A549 (cell line): ENCODE measurements around the gene EYA2. TPM values are rescaled to one million over a fixed set of nuclear protein-coding genes. Genes with fewer than 3 reads are reported as not detected.

Experiments used
- ATAC-seq, 2 experiments: fragments of 200-7000 bp in 1 of 2; fragments of >200 bp in 1 of 2; cut with Nextera tagmentation in 1 of 2; cut with Tn5 transposase in 1 of 2; 3 replicates each; pipeline versions ENCODE4 v1.8.0 to v1.9.1; 2018 to 2020; ENCODE audit warnings: mild to moderate bottlenecking in 1 of 2, moderate library complexity in 1 of 2
- CTCF ChIA-PET: fragments of 300-600 bp; sonication (Branson Sonifier 250); formaldehyde crosslinking; extraction: SDS; loops from one replicate; lab custom pipeline; 2021; ENCODE audit warnings: antibody characterized with exemption, inconsistent platforms; lab: Yijun Ruan, JAX
- POLR2A ChIA-PET: fragments of 350-600 bp; formaldehyde crosslinking; extraction: SDS; loops from one replicate; lab custom pipeline; 2021; ENCODE audit warnings: antibody characterized with exemption, inconsistent platforms; lab: Yijun Ruan, JAX
- DNase-seq, 2 experiments: peaks; one replicate each; pipeline versions ENCODE4 v3.0.0 to v3.0.0-alpha.2; 2011 to 2016; ENCODE audit warnings: low read depth in 1 of 2, low spot score in 1 of 2
- FAIRE-seq: peaks from 2 replicates; lab custom pipeline; 2011; peaks lifted over from hg19 to GRCh38; lab: Jason Lieb, UNC
- H3K27ac ChIP-seq, 2 experiments: fragments of >200 bp; sonication (Bioruptor Twin); formaldehyde crosslinking; 3 replicates each; pipeline ENCODE4 v1.5.1; 2016 to 2017
- H3K4me1 ChIP-seq: fragments of >200 bp; sonication (Bioruptor Twin); formaldehyde crosslinking; 3 replicates; pipeline ENCODE4 v1.6.1; 2016
- H3K4me2 ChIP-seq: fragments of >200 bp; sonication (Bioruptor Twin); formaldehyde crosslinking; 3 replicates; pipeline ENCODE4 v1.6.1; 2016
- H3K4me3 ChIP-seq: fragments of >200 bp; sonication (Bioruptor Twin); formaldehyde crosslinking; 3 replicates; pipeline ENCODE4 v1.5.1; 2016
- H3K9me3 ChIP-seq: fragments of >200 bp; sonication (Bioruptor Twin); formaldehyde crosslinking; 3 replicates; pipeline ENCODE4 v1.6.1; 2016
- BHLHE40 ChIP-seq: IDR thresholded peaks from 2 replicates; pipeline ENCODE4 v1.6.1; 2012; ENCODE audit warnings: low read depth, low read length, inconsistent platforms
- CBX2 ChIP-seq: fragments of 200-600 bp; sonication (generic); IDR thresholded peaks from 2 replicates; pipeline ENCODE4 v1.6.1; 2016; ENCODE audit warnings: low read depth, mild to moderate bottlenecking, borderline replicate concordance
- EHF ChIP-seq: fragments of 250-450 bp; sonication (Bioruptor Pico); IDR thresholded peaks from 2 replicates; pipeline ENCODE4 v1.5.0; 2020; ENCODE audit warnings: mild to moderate bottlenecking
- EHMT2 ChIP-seq: fragments of 200-600 bp; sonication (generic); IDR thresholded peaks from 2 replicates; pipeline ENCODE4 v1.6.1; 2016; ENCODE audit warnings: antibody characterized with exemption, low read depth, mild to moderate bottlenecking, moderate library complexity
- EP300 ChIP-seq, 2 experiments: fragments of >200 bp; sonication (Bioruptor Twin); formaldehyde crosslinking; IDR thresholded peaks; 2 replicates in 1 of 2; 3 replicates in 1 of 2; pipeline ENCODE4 v1.6.1; 2016 to 2017
- ESRRA ChIP-seq: fragments of 150-350 bp; IDR thresholded peaks from 2 replicates; pipeline ENCODE4 v1.6.1; 2014; ENCODE audit warnings: mild to moderate bottlenecking, low read length, borderline replicate concordance
- FOSB ChIP-seq: fragments of 250-450 bp; sonication (Bioruptor Pico); IDR thresholded peaks from 2 replicates; pipeline ENCODE4 v1.5.0; 2020; ENCODE audit warnings: mild to moderate bottlenecking, moderate library complexity
- FOSL2 ChIP-seq, 2 experiments: fragments of 450-650 bp in 1 of 2; fragments of >200 bp in 1 of 2; sonication (Bioruptor Twin) in 1 of 2; formaldehyde crosslinking; IDR thresholded peaks; 2 replicates each; pipeline versions ENCODE4 v1.5.0 to v1.6.1; 2016 to 2020; ENCODE audit warnings: mild to moderate bottlenecking in 1 of 2, moderate library complexity in 1 of 2
- HOXA7 ChIP-seq: fragments of 250-450 bp; sonication (Bioruptor Pico); IDR thresholded peaks from 2 replicates; pipeline ENCODE4 v1.5.0; 2020; ENCODE audit warnings: mild to moderate bottlenecking, moderate library complexity
- JUN ChIP-seq, 2 experiments: fragments of >200 bp; sonication (Bioruptor Twin); formaldehyde crosslinking; IDR thresholded peaks; 2 replicates in 1 of 2; 3 replicates in 1 of 2; pipeline ENCODE4 v1.6.1; 2016 to 2017
- MAFK ChIP-seq: fragments of 450-650 bp; IDR thresholded peaks from 2 replicates; pipeline ENCODE4 v1.6.1; 2014; ENCODE audit not compliant: partially characterized antibody
- MYC ChIP-seq: IDR thresholded peaks from 2 replicates; pipeline ENCODE4 v1.6.1; 2012; ENCODE audit warnings: mild to moderate bottlenecking, inconsistent platforms, low read length, improper control_type of control experiment, borderline replicate concordance
- POLR2A ChIP-seq: IDR thresholded peaks from 2 replicates; pipeline ENCODE4 v1.6.1; 2012; ENCODE audit warnings: mild to moderate bottlenecking, low read length
- RAD21 ChIP-seq, 2 experiments: fragments of >200 bp in 1 of 2; sonication (Bioruptor Twin) in 1 of 2; formaldehyde crosslinking in 1 of 2; IDR thresholded peaks in 1 of 2; conservative IDR thresholded peaks in 1 of 2; 2 replicates in 1 of 2; 3 replicates in 1 of 2; pipeline ENCODE4 v1.6.1; 2012 to 2018; ENCODE audit warnings: inconsistent platforms in 1 of 2
- SREBF2 ChIP-seq: fragments of 450-650 bp; IDR thresholded peaks from 2 replicates; pipeline ENCODE4 v1.6.1; 2014; ENCODE audit warnings: mild to moderate bottlenecking, moderate library complexity
- ZFP36 ChIP-seq: fragments of 450-650 bp; IDR thresholded peaks from 2 replicates; pipeline ENCODE4 v1.6.1; 2014; ENCODE audit warnings: borderline replicate concordance; ENCODE audit not compliant: partially characterized antibody
- WGBS: methylation state at CpG from one replicate; pipeline ENCODE4 v1.1.6; 2017; ENCODE audit errors: missing lambda C conversion rate; 5-methylcytosine and 5-hydroxymethylcytosine counted together
- polyA plus RNA-seq, 4 experiments: library from polyadenylated mRNA; depleted of rRNA in 3 of 4; stranded (reverse); fragments of >200 nt; fragmentation: RNase III in 1 of 4; extraction: RNeasy Plus Mini Kit Qiagen cat#74134 plus additional on column Dnase treatment in 1 of 4; gene quantifications; 2 replicates in 3 of 4; 3 replicates in 1 of 4; pipeline ENCODE4 v1.2.3, GENCODE V29; 2011 to 2017
- TF ChIP-seq, protein P1 (sequence below): IDR thresholded peaks from 2 replicates; pipeline ENCODE4 v1.6.1; 2012; ENCODE audit warnings: low read depth, borderline replicate concordance
- TF ChIP-seq, protein P2 (sequence below): fragments of 200-600 bp; sonication (generic); IDR thresholded peaks from 2 replicates; pipeline ENCODE4 v1.6.1; 2016; ENCODE audit warnings: antibody characterized with exemption, mild to moderate bottlenecking, moderate library complexity
- TF ChIP-seq, protein P3 (sequence below): fragments of 150-350 bp; IDR thresholded peaks from 2 replicates; pipeline ENCODE4 v1.6.1; 2014; ENCODE audit warnings: low read depth, mild to moderate bottlenecking, low read length
- TF ChIP-seq, protein P4 (sequence below): fragments of >200 bp; sonication (Bioruptor Twin); formaldehyde crosslinking; IDR thresholded peaks from 3 replicates; pipeline ENCODE4 v1.6.1; 2016

EYA2 gene
- polyA plus RNA-seq, 2 of the 4 experiments (the other 2 are of a cell fraction), result 4.5 to 4.6 TPM

DNA sequence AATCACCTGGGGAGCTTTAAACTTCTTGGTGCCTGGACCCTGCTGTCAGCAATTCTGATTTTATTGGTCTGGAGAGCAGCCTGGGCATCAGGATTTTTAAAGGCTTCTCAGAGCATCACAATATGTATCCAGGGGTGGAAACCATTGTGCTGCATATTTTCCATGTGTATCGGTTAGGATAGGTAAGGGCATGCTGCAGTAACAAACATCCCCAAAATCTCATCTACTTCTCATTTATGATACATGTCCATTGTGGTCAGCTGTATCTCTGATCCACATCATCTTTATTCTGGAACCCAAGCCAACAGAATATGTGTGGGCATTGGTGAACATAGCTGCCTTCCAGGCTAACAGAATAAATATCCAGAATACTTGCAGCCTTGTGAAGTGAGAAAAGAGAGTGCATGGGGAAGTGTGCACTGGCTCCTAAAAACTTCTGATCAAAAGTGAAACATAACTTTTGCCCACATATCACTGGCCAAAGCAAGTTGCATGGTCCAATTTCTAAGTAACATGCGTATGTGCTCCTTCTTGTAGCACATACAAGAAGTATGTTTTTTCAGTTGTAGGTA is 246.8 kb downstream of the EYA2 start:
- CTCF ChIA-PET, result interaction anchor here (1.0 to 1.3 kb wide), 3 partner anchors 35 to 386 kb away, joined by 3 read pairs; no protein-coding TSS in a partner anchor
- WGBS, result 96% methylated on average over 2 of the region's 2 CpGs
- FAIRE-seq, result no peak
- peak overlapping the region in 1 of 2 experiments; percentile 46; a peak in 1 of 6 replicates for H3K27ac ChIP-seq
- POLR2A ChIA-PET, result no interaction called here
- no peak overlapping the region for H3K4me3 ChIP-seq
- H3K9me3 ChIP-seq, result peaks cover 8% of the 10 kb centered on the region; the same call in 2 of the 3 replicates
- TF ChIP-seq MYC (no peak), JUN (IDR thresholded peaks at IDR 0.05) (no peak), FOSL2 (IDR thresholded peaks at IDR 0.05) (no peak), FOSL2 (CRISPR knock-in tag; IDR thresholded peaks at IDR 0.05) (no peak), SREBF2 (no peak), EHF (CRISPR knock-in tag) (no peak), ZFP36 (no peak), RAD21 (conservative IDR thresholded peaks at IDR 0.05 in 1 of 2, IDR thresholded peaks at IDR 0.05 in 1 of 2) (no peak), POLR2A (no peak), CBX2 (no peak), FOSB (CRISPR knock-in tag) (no peak), ESRRA (no peak), EP300 (IDR thresholded peaks at IDR 0.05) (no peak), HOXA7 (CRISPR knock-in tag) (no peak), EHMT2 (no peak), BHLHE40 (no peak), MAFK (no peak)
- TF ChIP-seq, protein P1, sequence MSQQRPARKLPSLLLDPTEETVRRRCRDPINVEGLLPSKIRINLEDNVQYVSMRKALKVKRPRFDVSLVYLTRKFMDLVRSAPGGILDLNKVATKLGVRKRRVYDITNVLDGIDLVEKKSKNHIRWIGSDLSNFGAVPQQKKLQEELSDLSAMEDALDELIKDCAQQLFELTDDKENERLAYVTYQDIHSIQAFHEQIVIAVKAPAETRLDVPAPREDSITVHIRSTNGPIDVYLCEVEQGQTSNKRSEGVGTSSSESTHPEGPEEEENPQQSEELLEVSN, result no peak
- TF ChIP-seq, protein P2, sequence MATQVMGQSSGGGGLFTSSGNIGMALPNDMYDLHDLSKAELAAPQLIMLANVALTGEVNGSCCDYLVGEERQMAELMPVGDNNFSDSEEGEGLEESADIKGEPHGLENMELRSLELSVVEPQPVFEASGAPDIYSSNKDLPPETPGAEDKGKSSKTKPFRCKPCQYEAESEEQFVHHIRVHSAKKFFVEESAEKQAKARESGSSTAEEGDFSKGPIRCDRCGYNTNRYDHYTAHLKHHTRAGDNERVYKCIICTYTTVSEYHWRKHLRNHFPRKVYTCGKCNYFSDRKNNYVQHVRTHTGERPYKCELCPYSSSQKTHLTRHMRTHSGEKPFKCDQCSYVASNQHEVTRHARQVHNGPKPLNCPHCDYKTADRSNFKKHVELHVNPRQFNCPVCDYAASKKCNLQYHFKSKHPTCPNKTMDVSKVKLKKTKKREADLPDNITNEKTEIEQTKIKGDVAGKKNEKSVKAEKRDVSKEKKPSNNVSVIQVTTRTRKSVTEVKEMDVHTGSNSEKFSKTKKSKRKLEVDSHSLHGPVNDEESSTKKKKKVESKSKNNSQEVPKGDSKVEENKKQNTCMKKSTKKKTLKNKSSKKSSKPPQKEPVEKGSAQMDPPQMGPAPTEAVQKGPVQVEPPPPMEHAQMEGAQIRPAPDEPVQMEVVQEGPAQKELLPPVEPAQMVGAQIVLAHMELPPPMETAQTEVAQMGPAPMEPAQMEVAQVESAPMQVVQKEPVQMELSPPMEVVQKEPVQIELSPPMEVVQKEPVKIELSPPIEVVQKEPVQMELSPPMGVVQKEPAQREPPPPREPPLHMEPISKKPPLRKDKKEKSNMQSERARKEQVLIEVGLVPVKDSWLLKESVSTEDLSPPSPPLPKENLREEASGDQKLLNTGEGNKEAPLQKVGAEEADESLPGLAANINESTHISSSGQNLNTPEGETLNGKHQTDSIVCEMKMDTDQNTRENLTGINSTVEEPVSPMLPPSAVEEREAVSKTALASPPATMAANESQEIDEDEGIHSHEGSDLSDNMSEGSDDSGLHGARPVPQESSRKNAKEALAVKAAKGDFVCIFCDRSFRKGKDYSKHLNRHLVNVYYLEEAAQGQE, result no peak
- TF ChIP-seq, protein P3, sequence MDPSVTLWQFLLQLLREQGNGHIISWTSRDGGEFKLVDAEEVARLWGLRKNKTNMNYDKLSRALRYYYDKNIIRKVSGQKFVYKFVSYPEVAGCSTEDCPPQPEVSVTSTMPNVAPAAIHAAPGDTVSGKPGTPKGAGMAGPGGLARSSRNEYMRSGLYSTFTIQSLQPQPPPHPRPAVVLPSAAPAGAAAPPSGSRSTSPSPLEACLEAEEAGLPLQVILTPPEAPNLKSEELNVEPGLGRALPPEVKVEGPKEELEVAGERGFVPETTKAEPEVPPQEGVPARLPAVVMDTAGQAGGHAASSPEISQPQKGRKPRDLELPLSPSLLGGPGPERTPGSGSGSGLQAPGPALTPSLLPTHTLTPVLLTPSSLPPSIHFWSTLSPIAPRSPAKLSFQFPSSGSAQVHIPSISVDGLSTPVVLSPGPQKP, result no peak
- TF ChIP-seq, protein P4, sequence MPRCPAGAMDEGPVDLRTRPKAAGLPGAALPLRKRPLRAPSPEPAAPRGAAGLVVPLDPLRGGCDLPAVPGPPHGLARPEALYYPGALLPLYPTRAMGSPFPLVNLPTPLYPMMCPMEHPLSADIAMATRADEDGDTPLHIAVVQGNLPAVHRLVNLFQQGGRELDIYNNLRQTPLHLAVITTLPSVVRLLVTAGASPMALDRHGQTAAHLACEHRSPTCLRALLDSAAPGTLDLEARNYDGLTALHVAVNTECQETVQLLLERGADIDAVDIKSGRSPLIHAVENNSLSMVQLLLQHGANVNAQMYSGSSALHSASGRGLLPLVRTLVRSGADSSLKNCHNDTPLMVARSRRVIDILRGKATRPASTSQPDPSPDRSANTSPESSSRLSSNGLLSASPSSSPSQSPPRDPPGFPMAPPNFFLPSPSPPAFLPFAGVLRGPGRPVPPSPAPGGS, result no peak
- H3K4me1 ChIP-seq, result peaks cover 38% of the 10 kb centered on the region
- no peak for DNase-seq
- no peak for ATAC-seq
- H3K4me2 ChIP-seq, result no peak overlapping the region
